ENCODE measurements around the gene SYT5. TPM values are rescaled to one million over a fixed set of nuclear protein-coding genes. Genes with fewer than 3 reads are reported as not detected.

SYT5 gene
- total RNA-seq, 1 experiment from 2014 or later = 2.3 TPM

DNA sequence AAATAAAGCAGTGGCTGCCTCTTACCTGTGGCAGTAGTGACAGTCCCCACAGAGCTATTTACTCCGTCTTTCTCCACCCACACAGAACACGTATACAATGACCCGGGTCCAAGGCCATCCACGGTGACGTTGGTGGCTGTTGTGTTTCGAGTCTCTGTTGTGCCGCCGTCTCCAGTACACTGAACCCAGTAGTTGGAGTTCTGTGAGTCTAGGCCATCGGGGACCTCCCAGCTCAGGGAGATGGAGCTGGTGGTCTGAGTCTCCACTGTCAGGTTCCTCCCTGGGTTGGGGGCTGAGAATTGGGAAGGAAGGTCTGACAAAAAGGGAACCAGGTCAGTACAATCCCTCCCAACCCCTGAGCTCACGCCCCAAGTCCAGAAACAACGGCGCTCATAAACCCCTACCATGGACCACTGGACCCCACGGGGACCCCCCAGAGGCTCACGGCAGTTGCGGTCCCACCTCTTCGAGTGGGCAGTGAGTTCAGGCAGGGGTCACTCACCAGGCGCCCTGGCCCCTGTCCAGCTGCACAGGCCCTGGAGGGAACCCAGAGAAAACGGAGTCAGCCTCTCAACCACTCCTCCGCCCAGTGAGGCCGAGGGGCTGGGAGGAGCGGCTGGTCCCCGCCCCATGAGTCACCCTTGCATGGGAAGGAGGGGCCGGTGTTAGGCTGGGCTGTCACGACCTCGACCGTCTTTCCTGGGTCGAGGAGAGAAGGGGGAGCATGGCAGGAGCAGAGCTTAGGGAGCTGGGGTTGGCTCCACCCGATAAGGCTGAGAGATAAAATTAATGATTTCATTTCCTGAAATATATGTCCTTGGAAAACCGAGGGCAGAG is 26.8 kb upstream of the SYT5 start (continued):
- TF ChIP-seq, protein P1, sequence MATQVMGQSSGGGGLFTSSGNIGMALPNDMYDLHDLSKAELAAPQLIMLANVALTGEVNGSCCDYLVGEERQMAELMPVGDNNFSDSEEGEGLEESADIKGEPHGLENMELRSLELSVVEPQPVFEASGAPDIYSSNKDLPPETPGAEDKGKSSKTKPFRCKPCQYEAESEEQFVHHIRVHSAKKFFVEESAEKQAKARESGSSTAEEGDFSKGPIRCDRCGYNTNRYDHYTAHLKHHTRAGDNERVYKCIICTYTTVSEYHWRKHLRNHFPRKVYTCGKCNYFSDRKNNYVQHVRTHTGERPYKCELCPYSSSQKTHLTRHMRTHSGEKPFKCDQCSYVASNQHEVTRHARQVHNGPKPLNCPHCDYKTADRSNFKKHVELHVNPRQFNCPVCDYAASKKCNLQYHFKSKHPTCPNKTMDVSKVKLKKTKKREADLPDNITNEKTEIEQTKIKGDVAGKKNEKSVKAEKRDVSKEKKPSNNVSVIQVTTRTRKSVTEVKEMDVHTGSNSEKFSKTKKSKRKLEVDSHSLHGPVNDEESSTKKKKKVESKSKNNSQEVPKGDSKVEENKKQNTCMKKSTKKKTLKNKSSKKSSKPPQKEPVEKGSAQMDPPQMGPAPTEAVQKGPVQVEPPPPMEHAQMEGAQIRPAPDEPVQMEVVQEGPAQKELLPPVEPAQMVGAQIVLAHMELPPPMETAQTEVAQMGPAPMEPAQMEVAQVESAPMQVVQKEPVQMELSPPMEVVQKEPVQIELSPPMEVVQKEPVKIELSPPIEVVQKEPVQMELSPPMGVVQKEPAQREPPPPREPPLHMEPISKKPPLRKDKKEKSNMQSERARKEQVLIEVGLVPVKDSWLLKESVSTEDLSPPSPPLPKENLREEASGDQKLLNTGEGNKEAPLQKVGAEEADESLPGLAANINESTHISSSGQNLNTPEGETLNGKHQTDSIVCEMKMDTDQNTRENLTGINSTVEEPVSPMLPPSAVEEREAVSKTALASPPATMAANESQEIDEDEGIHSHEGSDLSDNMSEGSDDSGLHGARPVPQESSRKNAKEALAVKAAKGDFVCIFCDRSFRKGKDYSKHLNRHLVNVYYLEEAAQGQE (IDR thresholded peaks at IDR 0.05; ENCODE audit: low read depth) = no peak
- peak; percentile 89 for TF ChIP-seq JUND (IDR thresholded peaks at IDR 0.05)
- TF ChIP-seq, protein P2, sequence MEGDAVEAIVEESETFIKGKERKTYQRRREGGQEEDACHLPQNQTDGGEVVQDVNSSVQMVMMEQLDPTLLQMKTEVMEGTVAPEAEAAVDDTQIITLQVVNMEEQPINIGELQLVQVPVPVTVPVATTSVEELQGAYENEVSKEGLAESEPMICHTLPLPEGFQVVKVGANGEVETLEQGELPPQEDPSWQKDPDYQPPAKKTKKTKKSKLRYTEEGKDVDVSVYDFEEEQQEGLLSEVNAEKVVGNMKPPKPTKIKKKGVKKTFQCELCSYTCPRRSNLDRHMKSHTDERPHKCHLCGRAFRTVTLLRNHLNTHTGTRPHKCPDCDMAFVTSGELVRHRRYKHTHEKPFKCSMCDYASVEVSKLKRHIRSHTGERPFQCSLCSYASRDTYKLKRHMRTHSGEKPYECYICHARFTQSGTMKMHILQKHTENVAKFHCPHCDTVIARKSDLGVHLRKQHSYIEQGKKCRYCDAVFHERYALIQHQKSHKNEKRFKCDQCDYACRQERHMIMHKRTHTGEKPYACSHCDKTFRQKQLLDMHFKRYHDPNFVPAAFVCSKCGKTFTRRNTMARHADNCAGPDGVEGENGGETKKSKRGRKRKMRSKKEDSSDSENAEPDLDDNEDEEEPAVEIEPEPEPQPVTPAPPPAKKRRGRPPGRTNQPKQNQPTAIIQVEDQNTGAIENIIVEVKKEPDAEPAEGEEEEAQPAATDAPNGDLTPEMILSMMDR (IDR thresholded peaks at IDR 0.05 in 2 of 3, conservative IDR thresholded peaks at IDR 0.05 in 1 of 3; ENCODE audit: borderline replicate concordance in 1 of 3, insufficient read depth in 1 of 3, low read depth in 2 of 3, low read length in 2 of 3) = no peak
- no peak for TF ChIP-seq SRF (IDR thresholded peaks at IDR 0.05; ENCODE audit: low read depth)
- TF ChIP-seq, protein P3, sequence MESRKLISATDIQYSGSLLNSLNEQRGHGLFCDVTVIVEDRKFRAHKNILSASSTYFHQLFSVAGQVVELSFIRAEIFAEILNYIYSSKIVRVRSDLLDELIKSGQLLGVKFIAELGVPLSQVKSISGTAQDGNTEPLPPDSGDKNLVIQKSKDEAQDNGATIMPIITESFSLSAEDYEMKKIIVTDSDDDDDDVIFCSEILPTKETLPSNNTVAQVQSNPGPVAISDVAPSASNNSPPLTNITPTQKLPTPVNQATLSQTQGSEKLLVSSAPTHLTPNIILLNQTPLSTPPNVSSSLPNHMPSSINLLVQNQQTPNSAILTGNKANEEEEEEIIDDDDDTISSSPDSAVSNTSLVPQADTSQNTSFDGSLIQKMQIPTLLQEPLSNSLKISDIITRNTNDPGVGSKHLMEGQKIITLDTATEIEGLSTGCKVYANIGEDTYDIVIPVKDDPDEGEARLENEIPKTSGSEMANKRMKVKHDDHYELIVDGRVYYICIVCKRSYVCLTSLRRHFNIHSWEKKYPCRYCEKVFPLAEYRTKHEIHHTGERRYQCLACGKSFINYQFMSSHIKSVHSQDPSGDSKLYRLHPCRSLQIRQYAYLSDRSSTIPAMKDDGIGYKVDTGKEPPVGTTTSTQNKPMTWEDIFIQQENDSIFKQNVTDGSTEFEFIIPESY (IDR thresholded peaks at IDR 0.05; ENCODE audit: extremely low read depth, insufficient replicate concordance, low read length) = no peak
- no peak for TF ChIP-seq EZH2 (IDR thresholded peaks at IDR 0.05)
- TF ChIP-seq POLR2A (IDR thresholded peaks at IDR 0.05; ENCODE audit: borderline replicate concordance, extremely low read depth, insufficient read depth, insufficient read length) = peak; percentile 36
